Sigmoid colon (tissue), 7 donors: ENCODE data around the gene VWA2. TPM values are rescaled to one million over a fixed set of nuclear protein-coding genes. Genes with fewer than 3 reads are reported as not detected.

Experiments used
- DNase-seq: peaks from one replicate; pipeline ENCODE4 v3.0.0-alpha.2; 2019
- H3K27ac ChIP-seq, 4 donors: fragments of 200-600 bp; sonication (generic); one replicate each; pipeline ENCODE4 v1.5.1; 2016 to 2019; ENCODE audit warnings: mild to moderate bottlenecking in 1 of 4
- H3K27me3 ChIP-seq, 3 donors: fragments of 200-600 bp; sonication (generic); one replicate each; pipeline ENCODE4 v1.5.1; 2019; ENCODE audit warnings: mild to moderate bottlenecking in 1 of 3
- H3K36me3 ChIP-seq, 4 donors: fragments of 200-600 bp; sonication (generic); one replicate each; pipeline ENCODE4 v1.5.1; 2016 to 2019
- H3K4me1 ChIP-seq, 4 donors: fragments of 200-600 bp; sonication (generic); one replicate each; pipeline ENCODE4 v1.5.1; 2017 to 2019
- H3K4me3 ChIP-seq, 4 donors: fragments of 200-600 bp; sonication (generic); one replicate each; pipeline ENCODE4 v1.5.1; 2017 to 2019; ENCODE audit warnings: mild to moderate bottlenecking in 2 of 4, moderate library complexity in 1 of 4
- H3K9me3 ChIP-seq, 4 donors: fragments of 200-600 bp in 3 of 4; sonication (generic) in 3 of 4; one replicate each; pipeline versions ENCODE4 v1.5.1 to v1.6.1; 2013 to 2019
- EP300 ChIP-seq, 4 donors: sonication (generic); formaldehyde crosslinking; IDR thresholded peaks; one replicate each; pipeline ENCODE4 v1.6.1; 2017; ENCODE audit warnings: antibody characterized with exemption in 4 of 4
- POLR2A ChIP-seq, 2 donors: fragments of 450-650 bp; IDR thresholded peaks; one replicate each; pipeline ENCODE4 v1.6.1; 2016; ENCODE audit warnings: antibody characterized with exemption in 2 of 2, mild to moderate bottlenecking in 2 of 2, moderate library complexity in 2 of 2
- POLR2AphosphoS5 ChIP-seq, 4 donors: sonication (generic); formaldehyde crosslinking; IDR thresholded peaks; one replicate each; pipeline ENCODE4 v1.6.1; 2017; ENCODE audit warnings: antibody characterized with exemption in 4 of 4
- WGBS, 2 donors: extraction: QIAGEN DNeasy Blood & Tissue Kit; methylation state at CpG; one replicate each; pipeline ENCODE4 v1.1.7; 2013; 5-methylcytosine and 5-hydroxymethylcytosine counted together
- intact Hi-C: fragments of 100-400 bp; cut with DNase I; formaldehyde crosslinking; loops from one replicate; pipeline ENCODE4 v1.15.1; 2023
- polyA plus RNA-seq, 3 donors: library from polyadenylated mRNA; stranded (reverse); fragments of 200-250 nt; gene quantifications; one replicate each; pipeline ENCODE4 v1.2.3, GENCODE V29; 2013
- total RNA-seq, 4 donors: library from RNA; depleted of rRNA; stranded (reverse); fragments of >200 nt; gene quantifications; one replicate each; pipeline ENCODE4 v1.1.0, GENCODE V29; 2016
- TF ChIP-seq, protein P1 (sequence below), 4 experiments: fragments of 450-650 bp in 3 of 4; fragments of 200-600 bp in 1 of 4; IDR thresholded peaks; one replicate each; pipeline ENCODE4 v1.5.1; 2016 to 2019; ENCODE audit warnings: antibody characterized with exemption in 4 of 4, mild to moderate bottlenecking in 3 of 4, moderate library complexity in 2 of 4
- donor health status: healthy with polysubstance abuse.
- donor health status: Bipolar disorder and iron deficiency.
- donor health status: healthy.

Gene VWA2
- total and polyA plus RNA-seq, 7 donors: 0.23 to 1.3 (median 0.46) TPM; not detected in 3

DNA sequence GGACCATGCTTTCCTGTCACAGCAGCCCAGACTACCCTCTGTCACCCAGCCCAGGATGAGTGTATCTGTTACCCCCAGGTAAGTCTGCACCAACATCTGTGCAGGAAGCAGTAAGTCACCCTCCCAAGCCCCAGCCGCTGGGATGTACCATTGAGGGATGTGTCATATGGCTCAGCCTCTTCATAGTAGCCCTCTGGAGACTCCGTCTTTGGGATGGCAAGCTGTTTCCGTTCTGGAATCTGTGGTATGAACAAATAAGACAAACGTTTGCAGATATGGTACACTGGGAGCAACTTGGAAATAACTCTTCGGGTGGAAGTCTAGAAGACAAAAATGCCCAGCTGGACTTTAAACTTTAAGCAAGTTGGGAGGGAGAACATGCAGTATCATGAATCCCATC lies 84.0 kb downstream of the VWA2 start:
- peaks cover 0 to 3% (median under 1%) of the 10 kb centered on the region in 4 donors for H3K4me1 ChIP-seq
- H3K9me3 ChIP-seq: no peaks in the 10 kb centered on the region
- no peaks in the 10 kb centered on the region for H3K27me3 ChIP-seq
- intact Hi-C loops: no loop called here
- no peak for TF ChIP-seq EP300 (IDR thresholded peaks at IDR 0.05)
- TF ChIP-seq, protein P1, sequence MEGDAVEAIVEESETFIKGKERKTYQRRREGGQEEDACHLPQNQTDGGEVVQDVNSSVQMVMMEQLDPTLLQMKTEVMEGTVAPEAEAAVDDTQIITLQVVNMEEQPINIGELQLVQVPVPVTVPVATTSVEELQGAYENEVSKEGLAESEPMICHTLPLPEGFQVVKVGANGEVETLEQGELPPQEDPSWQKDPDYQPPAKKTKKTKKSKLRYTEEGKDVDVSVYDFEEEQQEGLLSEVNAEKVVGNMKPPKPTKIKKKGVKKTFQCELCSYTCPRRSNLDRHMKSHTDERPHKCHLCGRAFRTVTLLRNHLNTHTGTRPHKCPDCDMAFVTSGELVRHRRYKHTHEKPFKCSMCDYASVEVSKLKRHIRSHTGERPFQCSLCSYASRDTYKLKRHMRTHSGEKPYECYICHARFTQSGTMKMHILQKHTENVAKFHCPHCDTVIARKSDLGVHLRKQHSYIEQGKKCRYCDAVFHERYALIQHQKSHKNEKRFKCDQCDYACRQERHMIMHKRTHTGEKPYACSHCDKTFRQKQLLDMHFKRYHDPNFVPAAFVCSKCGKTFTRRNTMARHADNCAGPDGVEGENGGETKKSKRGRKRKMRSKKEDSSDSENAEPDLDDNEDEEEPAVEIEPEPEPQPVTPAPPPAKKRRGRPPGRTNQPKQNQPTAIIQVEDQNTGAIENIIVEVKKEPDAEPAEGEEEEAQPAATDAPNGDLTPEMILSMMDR (IDR thresholded peaks at IDR 0.05): no peak
- no peak for TF ChIP-seq POLR2AphosphoS5 (IDR thresholded peaks at IDR 0.05)
- TF ChIP-seq POLR2A (IDR thresholded peaks at IDR 0.05): no peak
- H3K27ac ChIP-seq: no peak overlapping the region
- H3K36me3 ChIP-seq: no peaks in the 10 kb centered on the region
- 81 to 82% methylated on average over 5 of the region's 5 CpGs for WGBS, 2 donors
- DNase-seq: no peak
- no peak overlapping the region for H3K4me3 ChIP-seq

DNA sequence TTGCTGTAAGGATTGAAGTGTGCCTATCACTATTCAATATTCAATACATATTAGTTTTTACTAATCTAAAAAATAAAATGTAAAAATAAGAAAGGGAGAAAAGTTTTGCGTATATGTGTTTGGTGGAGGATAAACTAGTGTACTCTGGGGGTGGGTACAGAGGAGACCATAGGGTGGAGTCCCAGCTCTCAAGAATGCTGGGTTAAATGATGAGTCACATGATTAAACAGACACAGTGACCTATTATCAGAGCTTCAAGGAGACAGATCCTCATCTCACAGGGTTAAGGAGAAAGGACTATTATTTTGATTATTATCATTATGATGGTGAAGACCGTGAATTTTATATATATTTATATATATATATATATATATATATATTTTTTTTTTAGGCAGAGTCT lies 87.7 kb downstream of the VWA2 start:
- Histone ChIP-seq H3K4me3 (no peak overlapping the region), H3K36me3 (no peaks in the 10 kb centered on the region), H3K27ac (no peak overlapping the region), H3K4me1 (peaks cover 0 to 18% (median 10%) of the 10 kb centered on the region in 4 donors), H3K9me3 (no peaks in the 10 kb centered on the region), H3K27me3 (no peaks in the 10 kb centered on the region)
- TF ChIP-seq EP300 (IDR thresholded peaks at IDR 0.05): no peak
- TF ChIP-seq POLR2AphosphoS5 (IDR thresholded peaks at IDR 0.05): no peak
- TF ChIP-seq, protein P1 (IDR thresholded peaks at IDR 0.05): no peak
- TF ChIP-seq POLR2A (IDR thresholded peaks at IDR 0.05): no peak
- 84 to 92% methylated on average over 2 of the region's 2 CpGs for WGBS, 2 donors
- DNase-seq: no peak
- intact Hi-C loops: no loop called here

DNA sequence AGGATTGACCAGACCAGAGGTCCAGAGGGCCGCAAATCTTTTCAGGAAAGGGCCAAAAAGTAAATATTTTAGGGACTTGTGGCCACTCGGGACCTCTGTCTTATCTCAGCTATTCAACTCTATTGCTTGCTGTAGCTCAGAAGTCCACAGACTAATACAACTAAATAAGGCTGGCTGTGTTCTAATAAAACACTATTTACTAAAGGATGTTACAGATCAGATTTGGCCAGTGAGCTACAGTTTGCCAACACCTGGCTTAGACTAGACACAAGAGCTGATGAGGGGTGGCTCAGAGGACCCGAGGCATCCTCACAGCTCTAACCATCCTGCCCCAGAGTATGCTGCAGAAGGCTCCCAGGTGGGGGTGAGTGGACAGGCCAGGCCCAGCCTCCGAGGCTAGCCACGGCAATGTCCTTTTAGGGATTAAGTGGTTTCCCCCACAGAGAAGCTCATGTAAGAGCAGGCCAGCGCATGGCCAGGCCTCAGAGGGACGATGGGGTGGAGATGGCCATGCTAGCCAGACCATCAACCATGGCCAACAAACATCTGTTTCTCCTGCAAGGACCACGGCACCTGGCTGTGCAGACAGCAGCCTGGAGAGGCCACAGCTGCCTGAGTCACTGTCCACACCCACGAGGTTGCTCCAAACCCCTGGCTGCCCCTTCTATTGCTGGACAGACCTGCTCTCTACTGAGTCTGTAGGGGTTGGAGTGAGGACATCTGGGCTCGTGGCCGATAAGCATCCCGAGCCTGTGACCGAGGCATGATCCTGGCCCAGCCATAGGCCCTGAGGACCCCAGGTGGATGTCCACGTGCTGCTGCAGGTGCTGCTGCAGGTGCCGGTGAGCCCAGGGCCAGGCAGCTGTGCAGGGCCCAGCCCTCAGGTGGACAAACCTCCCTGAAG lies 88.7 kb downstream of the VWA2 start:
- Histone ChIP-seq H3K36me3 (no peaks in the 10 kb centered on the region), H3K9me3 (no peaks in the 10 kb centered on the region), H3K27ac (peak overlapping the region in 2 of 4 donors; percentile 35 to 39), H3K27me3 (no peaks in the 10 kb centered on the region), H3K4me1 (peaks cover 0 to 28% (median 15%) of the 10 kb centered on the region in 4 donors), H3K4me3 (no peak overlapping the region)
- TF ChIP-seq POLR2AphosphoS5 (IDR thresholded peaks at IDR 0.05) (no peak), EP300 (IDR thresholded peaks at IDR 0.05) (no peak), POLR2A (IDR thresholded peaks at IDR 0.05) (no peak)
- TF ChIP-seq, protein P1 (IDR thresholded peaks at IDR 0.05): no peak
- peak; percentile 79 for DNase-seq
- 88 to 89% methylated on average over 15 of the region's 15 CpGs for WGBS, 2 donors
- intact Hi-C loops: no loop called here

DNA sequence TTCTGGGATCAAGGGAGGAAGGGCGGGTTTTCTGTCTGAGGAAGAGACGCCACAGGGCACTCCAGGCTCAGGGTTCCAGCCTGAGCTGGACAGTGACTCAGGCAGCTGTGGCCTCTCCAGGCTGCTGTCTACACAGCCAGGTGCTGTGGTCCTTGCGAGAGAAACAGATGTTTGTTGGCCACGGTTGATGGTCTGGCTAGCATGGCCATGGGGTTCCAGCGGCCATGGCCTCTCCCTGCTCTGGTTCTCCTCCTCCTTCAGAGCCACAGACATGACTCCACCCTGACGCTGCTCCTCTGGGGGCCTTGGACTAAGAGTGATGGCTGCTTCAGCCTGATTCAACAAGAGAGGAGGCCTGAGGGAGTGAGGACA lies 89.4 kb downstream of the VWA2 start:
- no peak overlapping the region for H3K4me3 ChIP-seq
- intact Hi-C loops: no loop called here
- H3K9me3 ChIP-seq: no peaks in the 10 kb centered on the region
- no peak for DNase-seq
- H3K27me3 ChIP-seq: no peaks in the 10 kb centered on the region
- TF ChIP-seq, protein P1 (IDR thresholded peaks at IDR 0.05): no peak
- H3K4me1 ChIP-seq: peaks cover 0 to 34% (median 19%) of the 10 kb centered on the region in 4 donors
- H3K36me3 ChIP-seq: no peaks in the 10 kb centered on the region
- peak overlapping the region in 2 of 4 donors; percentile 35 to 39 for H3K27ac ChIP-seq
- 78 to 91% methylated on average over 6 of the region's 6 CpGs for WGBS, 2 donors
